Cardiac septum (tissue), 1 donor: Measurements from ENCODE around the gene TCOF1. TPM values are rescaled to one million over a fixed set of nuclear protein-coding genes. Genes with fewer than 3 reads are reported as not detected.
A peak's percentile ranks its signal among the peaks of the same experiment; 100 is the strongest.

Source experiments
- DNase-seq: peaks from one replicate; pipeline ENCODE4 v3.0.0-alpha.2; 2020; ENCODE audit warnings: low spot score
- intact Hi-C: fragments of 100-400 bp; cut with DNase I; formaldehyde crosslinking; loops from one replicate; pipeline ENCODE4 v1.14.0; 2022
- total RNA-seq: library from RNA; stranded (reverse); fragmentation: NEBNext Ultra II Directional; extraction: Animal tissue kit (Norgen Biotek cat#: 25700); gene quantifications from one replicate; pipeline ENCODE4 v1.2.1, GENCODE V29; 2021
- donor health status: DM: no; HTN: no; CAD: no.

The TCOF1 gene
- total RNA-seq, 1 donor from 2014 or later, result 15.5 TPM

DNA sequence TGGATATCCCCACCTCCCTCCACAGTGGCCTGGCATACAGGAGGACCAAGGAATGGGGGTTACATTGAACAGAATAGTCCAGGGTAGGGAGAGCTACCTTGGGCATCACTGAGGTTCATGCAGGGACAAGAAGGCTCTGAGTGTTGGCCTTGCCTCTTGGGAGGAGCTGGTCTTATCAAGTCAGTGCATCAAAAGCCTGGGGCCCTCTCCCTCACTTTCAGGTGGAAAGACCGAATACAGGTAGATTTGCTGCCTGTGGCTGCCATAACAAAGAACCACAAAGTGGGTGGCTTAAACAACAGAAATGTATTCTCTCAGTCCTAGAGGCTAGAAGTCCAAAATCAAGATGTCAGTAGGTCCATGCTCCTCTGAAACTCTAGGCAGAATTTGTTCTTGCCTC, 36.3 kb upstream of the TCOF1 start:
- peak; percentile 15 for DNase-seq
- intact Hi-C loops, result no loop called here

- intact Hi-C loops, result no loop called here
- DNase-seq, result no peak
Observed at GRCh38 chr5:150321784-150322183, 35.7 kb upstream of the TCOF1 start.

DNA sequence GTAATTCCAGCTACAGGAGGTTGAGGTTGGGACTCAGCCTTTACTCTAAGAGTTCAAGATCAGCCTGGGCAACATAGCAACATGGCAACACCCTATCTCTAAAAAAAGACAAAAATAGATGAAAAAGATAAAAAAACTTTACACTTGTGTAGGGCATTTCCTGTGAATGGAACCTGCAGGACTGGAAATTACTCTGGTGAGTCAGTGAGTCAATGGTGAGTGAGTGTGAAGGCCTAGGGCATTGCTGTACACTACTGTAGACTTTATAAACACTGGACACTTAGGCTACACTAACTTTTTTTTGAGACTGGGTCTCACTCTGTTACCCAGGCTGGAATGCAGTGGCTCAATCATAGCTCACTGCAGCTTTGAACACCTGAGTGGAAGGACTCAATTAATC, 35.3 kb upstream of the TCOF1 start:
- intact Hi-C loops, result no loop called here
- DNase-seq, result no peak

DNA sequence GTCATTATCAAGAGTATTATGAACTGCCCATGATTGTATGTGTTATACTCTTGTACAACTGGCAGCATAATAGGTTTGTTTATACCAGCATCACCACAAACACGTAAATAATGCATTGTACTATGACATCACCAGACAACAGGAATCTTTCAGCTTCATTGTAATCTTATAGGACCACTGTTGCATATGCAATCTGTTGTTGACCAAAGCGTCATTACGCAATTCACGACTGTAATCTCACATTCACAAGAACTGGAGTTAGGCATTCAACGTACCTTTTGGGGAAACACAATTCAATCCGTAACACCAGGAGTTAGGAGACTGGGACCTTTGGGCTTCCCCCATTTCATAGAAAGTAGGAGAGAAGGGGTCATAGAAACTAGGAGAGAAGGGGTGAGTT, 34.4 kb upstream of the TCOF1 start:
- DNase-seq, result no peak
- intact Hi-C loops, result no loop called here

GRCh38 chr5:150323819-150324218, 33.7 kb upstream of the TCOF1 start:
- intact Hi-C loops, result no loop called here
- peak; percentile 47 for DNase-seq

DNA sequence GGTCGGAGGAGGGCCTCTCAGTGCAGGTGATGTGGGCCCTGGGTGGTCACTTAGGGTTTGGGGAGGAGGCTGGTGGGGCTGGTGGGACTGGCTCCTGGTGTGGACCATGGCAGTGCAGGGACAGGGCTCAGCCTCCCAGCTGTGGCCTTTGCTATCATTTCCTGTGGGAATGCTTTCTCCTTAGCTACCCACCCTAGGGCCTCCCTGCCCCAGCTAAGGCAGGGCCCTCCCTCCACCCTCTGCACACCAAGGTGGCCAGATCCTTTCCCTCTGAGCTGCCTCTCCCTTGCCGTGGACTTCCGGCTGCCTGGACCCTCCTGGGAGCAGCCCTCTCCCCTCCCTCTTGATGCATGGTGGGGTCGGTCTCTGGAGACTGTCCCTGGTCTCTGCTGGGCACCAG, 32.1 kb upstream of the TCOF1 start:
- intact Hi-C loops, result no loop called here
- DNase-seq, result peak; percentile 55

GRCh38 chr5:150326707-150327106, 30.8 kb upstream of the TCOF1 start:
- intact Hi-C loops, result no loop called here
- DNase-seq, result no peak

DNA sequence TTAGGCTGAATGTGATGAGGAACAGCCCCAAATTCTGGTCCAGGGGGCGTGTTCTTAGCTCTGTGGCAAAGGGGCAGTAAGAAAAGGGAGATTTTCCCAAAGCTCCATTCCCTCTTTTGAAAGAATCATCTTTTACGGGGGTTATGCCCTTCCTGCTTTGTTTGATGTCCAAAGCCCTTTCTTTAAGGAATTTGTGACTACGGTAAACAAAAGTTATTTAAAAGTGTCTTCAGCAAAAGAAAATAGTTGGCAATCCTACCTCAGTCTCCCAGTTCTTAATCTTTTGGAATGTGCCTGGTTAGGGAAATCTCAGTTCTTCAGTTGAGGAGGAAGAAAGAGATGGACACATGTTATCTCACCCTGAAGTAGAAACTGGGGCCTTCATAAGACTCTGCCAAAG, 30.4 kb upstream of the TCOF1 start:
- DNase-seq, result no peak
- intact Hi-C loops, result no loop called here

- intact Hi-C loops, result no loop called here
- peak; percentile 17 for DNase-seq
Observed at GRCh38 chr5:150328515-150328914, 29.0 kb upstream of the TCOF1 start.

DNA sequence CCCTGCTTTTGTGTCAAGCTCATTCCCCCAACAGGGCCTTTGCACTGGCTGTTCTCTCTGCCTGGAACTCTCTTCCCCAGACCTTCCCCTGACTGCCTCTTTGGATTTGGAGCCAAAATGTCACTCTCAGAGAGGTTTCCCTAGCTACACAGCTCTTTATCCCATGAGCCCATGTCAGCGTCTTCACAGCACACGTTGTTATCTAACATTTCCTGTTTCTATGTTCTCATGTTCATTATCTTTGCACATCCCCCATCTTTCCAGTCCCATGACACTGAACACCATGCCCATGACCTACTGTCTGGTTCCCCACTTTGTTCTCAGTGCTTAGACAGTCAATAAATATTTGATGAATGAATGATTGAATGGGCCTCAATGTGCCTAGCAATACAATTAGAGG, 28.5 kb upstream of the TCOF1 start:
- peak; percentile 19 for DNase-seq
- intact Hi-C loops, result no loop called here

GRCh38 chr5:150329881-150330876, 27.3 kb upstream of the TCOF1 start:
- peak; percentile 62 for DNase-seq
- intact Hi-C loops, result no loop called here

GRCh38 chr5:150333400-150333799, 24.1 kb upstream of the TCOF1 start:
- intact Hi-C loops, result no loop called here
- DNase-seq, result no peak

GRCh38 chr5:150335778-150336177, 21.7 kb upstream of the TCOF1 start:
- intact Hi-C loops, result no loop called here

GRCh38 chr5:150338546-150338945, 19.0 kb upstream of the TCOF1 start:
- intact Hi-C loops, result no loop called here

More at GRCh38 chr5:150335778-150336177, 21.7 kb upstream of the TCOF1 start:
- DNase-seq, result no peak

GRCh38 chr5:150339165-150339564, 18.3 kb upstream of the TCOF1 start:
- intact Hi-C loops, result no loop called here
- no peak for DNase-seq

More at GRCh38 chr5:150338546-150338945, 19.0 kb upstream of the TCOF1 start:
- DNase-seq, result no peak

DNA sequence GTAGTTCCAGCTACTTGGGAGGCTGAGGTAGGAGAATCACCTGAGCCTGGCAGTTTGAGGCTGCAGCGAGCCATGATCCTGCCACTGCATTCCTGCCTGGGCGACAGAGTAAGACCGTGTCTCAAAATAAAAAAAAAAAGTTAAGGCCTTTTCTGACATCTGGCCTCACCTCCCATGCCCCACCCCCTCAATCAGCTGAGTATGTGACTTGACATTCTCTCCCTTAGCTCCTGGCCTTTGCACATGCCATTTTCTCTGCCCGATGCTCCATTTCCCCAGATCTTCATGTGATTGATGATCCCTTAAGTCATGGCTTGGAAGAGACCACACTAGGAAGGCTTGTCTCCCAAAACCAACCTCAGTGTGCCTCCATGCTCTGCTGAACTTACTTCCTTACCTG, 17.7 kb upstream of the TCOF1 start:
- no peak for DNase-seq
- intact Hi-C loops, result no loop called here

DNA sequence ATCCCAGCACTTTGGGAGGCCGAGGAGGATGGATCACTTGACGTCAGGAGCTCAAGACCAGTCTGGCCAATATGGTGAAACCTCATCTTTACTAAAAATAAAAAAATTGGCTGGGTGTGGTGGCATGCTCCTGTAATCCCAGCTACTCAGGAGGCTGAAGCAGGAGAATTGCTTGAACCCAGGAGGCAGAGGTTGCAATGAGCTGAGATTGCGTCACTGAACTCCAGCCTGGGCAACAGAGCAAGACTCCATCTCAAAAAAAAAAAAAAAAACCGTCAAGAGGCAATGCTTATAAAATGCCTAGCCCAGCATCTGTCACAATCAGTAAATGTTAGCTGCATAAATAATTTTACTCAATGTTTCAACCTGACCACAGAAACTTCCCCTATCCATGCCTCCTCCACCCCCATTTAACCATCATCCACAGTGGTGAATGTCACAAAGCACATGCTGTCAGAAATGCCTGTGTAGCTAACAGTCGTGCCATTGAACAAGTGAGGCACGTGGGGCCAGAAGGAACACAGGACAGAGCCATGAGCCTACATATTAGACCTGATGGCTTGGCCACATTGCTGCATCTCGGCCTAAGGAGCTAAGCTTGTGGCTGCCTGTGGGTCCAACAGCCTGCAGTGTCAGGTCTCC, 16.8 kb upstream of the TCOF1 start:
- no peak for DNase-seq
- intact Hi-C loops, result no loop called here

DNA sequence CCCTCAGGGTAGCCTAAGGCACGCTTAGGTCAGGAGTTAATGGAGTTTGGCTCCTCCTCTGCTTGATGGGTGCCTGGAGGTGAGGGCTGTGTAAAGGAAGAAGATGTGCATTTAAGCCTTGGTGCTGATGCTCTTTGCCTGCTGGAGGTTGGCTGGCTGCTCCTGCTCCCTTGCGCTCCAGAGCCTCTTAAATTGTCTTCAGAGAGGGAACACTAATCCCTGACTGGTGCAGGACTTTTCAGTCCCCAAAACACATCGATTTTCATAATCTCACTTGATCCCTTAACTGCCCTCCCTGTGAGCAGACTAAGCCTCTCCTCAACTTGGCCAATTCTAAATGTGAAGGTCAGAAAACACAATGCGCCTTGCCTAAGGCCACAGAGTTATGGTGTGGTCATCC, 16.2 kb upstream of the TCOF1 start:
- intact Hi-C loops, result no loop called here
- DNase-seq, result no peak

- intact Hi-C loops, result no loop called here
- no peak for DNase-seq
Observed at GRCh38 chr5:150341989-150342388, 15.5 kb upstream of the TCOF1 start.

GRCh38 chr5:150342583-150342982, 14.9 kb upstream of the TCOF1 start:
- intact Hi-C loops, result no loop called here
- no peak for DNase-seq
